Mesodermal cell (in vitro differentiated cells): ENCODE results near the gene LFNG.
A peak's percentile ranks its signal among the peaks of the same experiment; 100 is the strongest.

Experiments used
- H3K27ac ChIP-seq: 2 replicates; pipeline ENCODE4 v1.7.0; 2013; ENCODE audit warnings: mild to moderate bottlenecking, low read depth, low read length, moderate library complexity; ENCODE audit not compliant: severe bottlenecking
- H3K36me3 ChIP-seq: 2 replicates; pipeline ENCODE4 v1.7.1; 2013; ENCODE audit warnings: mild to moderate bottlenecking, low read length, moderate library complexity; ENCODE audit not compliant: control insufficient read depth, insufficient read depth
- H3K4me1 ChIP-seq: one replicate; pipeline ENCODE4 v1.7.1; 2013; ENCODE audit warnings: mild to moderate bottlenecking, low read length; ENCODE audit not compliant: insufficient read depth, control insufficient read depth, poor library complexity, severe bottlenecking
- H3K4me3 ChIP-seq: 2 replicates; pipeline ENCODE4 v1.7.0; 2013; ENCODE audit warnings: low read length, control low read depth, mild to moderate bottlenecking; ENCODE audit not compliant: insufficient read depth, poor library complexity, severe bottlenecking; ENCODE audit errors: extremely low read depth
- H3K9me3 ChIP-seq: 2 replicates; pipeline ENCODE4 v1.7.1; 2013; ENCODE audit warnings: mild to moderate bottlenecking, low read length, moderate library complexity; ENCODE audit not compliant: control insufficient read depth
- WGBS, 2 experiments: methylation state at CpG; one replicate each; pipeline ENCODE4 v1.1.5; 2013; ENCODE audit warnings: missing lambda C conversion rate in 2 of 2; ENCODE audit not compliant: insufficient coverage in 2 of 2; 5-methylcytosine and 5-hydroxymethylcytosine counted together

LFNG gene

GRCh38 chr7:2511769-2512168 lies 7.8 kb upstream of the LFNG start:
- Histone ChIP-seq H3K36me3 (no peaks in the 10 kb centered on the region), H3K27ac (no peak overlapping the region)
- 81 to 84% methylated on average over 14 to 18 of the region's 18 CpGs for WGBS, 2 experiments

GRCh38 chr7:2512179-2512661 lies 7.4 kb upstream of the LFNG start:
- Histone ChIP-seq H3K36me3 (no peaks in the 10 kb centered on the region), H3K27ac (no peak overlapping the region), H3K4me3 (no peak overlapping the region), H3K9me3 (no peaks in the 10 kb centered on the region), H3K4me1 (peaks cover 43% of the 10 kb centered on the region)
- WGBS, 2 experiments: 88% methylated on average over 8 to 9 of the region's 12 CpGs

More at GRCh38 chr7:2511769-2512168, 7.8 kb upstream of the LFNG start:
- Histone ChIP-seq H3K9me3 (no peaks in the 10 kb centered on the region), H3K4me1 (peaks cover 39% of the 10 kb centered on the region), H3K4me3 (no peak overlapping the region)

GRCh38 chr7:2512713-2513112 lies 6.9 kb upstream of the LFNG start:
- Histone ChIP-seq H3K4me1 (peaks cover 48% of the 10 kb centered on the region), H3K9me3 (no peaks in the 10 kb centered on the region), H3K4me3 (no peak overlapping the region), H3K27ac (no peak overlapping the region), H3K36me3 (no peaks in the 10 kb centered on the region)
- 89 to 92% methylated on average over 3 of the region's 3 CpGs for WGBS, 2 experiments

- H3K36me3 ChIP-seq: no peaks in the 10 kb centered on the region
- 88 to 92% methylated on average over 6 to 7 of the region's 7 CpGs for WGBS, 2 experiments
- peaks cover 50% of the 10 kb centered on the region for H3K4me1 ChIP-seq
- no peaks in the 10 kb centered on the region for H3K9me3 ChIP-seq
- no peak overlapping the region for H3K27ac ChIP-seq
- H3K4me3 ChIP-seq: no peak overlapping the region
Observed at GRCh38 chr7:2513702-2514101, 5.9 kb upstream of the LFNG start.

GRCh38 chr7:2514473-2515423 lies 4.8 kb upstream of the LFNG start:
- Histone ChIP-seq H3K27ac (no peak overlapping the region), H3K4me1 (peaks cover 42% of the 10 kb centered on the region)
- 94 to 96% methylated on average over 8 to 9 of the region's 9 CpGs for WGBS, 2 experiments

GRCh38 chr7:2515424-2516193 lies 4.0 kb upstream of the LFNG start:
- no peaks in the 10 kb centered on the region for H3K9me3 ChIP-seq
- H3K36me3 ChIP-seq: no peaks in the 10 kb centered on the region
- no peak overlapping the region for H3K4me3 ChIP-seq
- peaks cover 42% of the 10 kb centered on the region for H3K4me1 ChIP-seq
- 90 to 95% methylated on average over 13 to 14 of the region's 15 CpGs for WGBS, 2 experiments
- H3K27ac ChIP-seq: no peak overlapping the region

More at GRCh38 chr7:2514473-2515423, 4.8 kb upstream of the LFNG start:
- no peaks in the 10 kb centered on the region for H3K9me3 ChIP-seq
- H3K36me3 ChIP-seq: no peaks in the 10 kb centered on the region
- H3K4me3 ChIP-seq: no peak overlapping the region

GRCh38 chr7:2516194-2516555 lies 3.4 kb upstream of the LFNG start:
- WGBS, 2 experiments: 89 to 91% methylated on average over 7 to 8 of the region's 8 CpGs
- Histone ChIP-seq H3K4me1 (peaks cover 38% of the 10 kb centered on the region), H3K36me3 (no peaks in the 10 kb centered on the region), H3K4me3 (no peak overlapping the region), H3K27ac (no peak overlapping the region), H3K9me3 (no peaks in the 10 kb centered on the region)

- H3K9me3 ChIP-seq: no peaks in the 10 kb centered on the region
- WGBS, 2 experiments: 25 to 33% methylated on average over 5 of the region's 8 CpGs
- H3K36me3 ChIP-seq: no peaks in the 10 kb centered on the region
- peak overlapping the region; percentile 54 for H3K27ac ChIP-seq
- H3K4me3 ChIP-seq: no peak overlapping the region
- peaks cover 34% of the 10 kb centered on the region for H3K4me1 ChIP-seq
Observed at GRCh38 chr7:2517026-2517425, 2.5 kb upstream of the LFNG start.

GRCh38 chr7:2517678-2518507 lies 1.7 kb upstream of the LFNG start:
- WGBS, 2 experiments: 43 to 44% methylated on average over 11 to 16 of the region's 18 CpGs
- H3K27ac ChIP-seq: no peak overlapping the region
- H3K36me3 ChIP-seq: no peaks in the 10 kb centered on the region
- H3K4me3 ChIP-seq: no peak overlapping the region
- no peaks in the 10 kb centered on the region for H3K9me3 ChIP-seq
- H3K4me1 ChIP-seq: peaks cover 40% of the 10 kb centered on the region

GRCh38 chr7:2518737-2519118 lies 846 bp upstream of the LFNG start:
- H3K4me3 ChIP-seq: peak overlapping the region; percentile 39
- H3K4me1 ChIP-seq: peaks cover 48% of the 10 kb centered on the region
- H3K9me3 ChIP-seq: no peaks in the 10 kb centered on the region
- WGBS, 2 experiments: 1 to 3% methylated on average over 22 to 33 of the region's 41 CpGs
- H3K27ac ChIP-seq: no peak overlapping the region
- H3K36me3 ChIP-seq: no peaks in the 10 kb centered on the region
